HL-60 (cell line): Measurements from ENCODE around the gene SORBS2.

ENCODE experiments used
- GABPA ChIP-seq: IDR thresholded peaks from 2 replicates; pipeline ENCODE4 v1.6.1; 2012; ENCODE audit warnings: low read depth
- POLR2AphosphoS5 ChIP-seq: IDR thresholded peaks from 2 replicates; pipeline ENCODE4 v1.6.1; 2012; ENCODE audit warnings: low read depth
- SPI1 ChIP-seq: IDR thresholded peaks from 2 replicates; pipeline ENCODE4 v1.6.1; 2012; ENCODE audit warnings: low read depth, mild to moderate bottlenecking, borderline replicate concordance
- TF ChIP-seq, protein P1 (sequence below): IDR thresholded peaks from 2 replicates; pipeline ENCODE4 v1.6.1; 2012; ENCODE audit warnings: low read depth; ENCODE audit not compliant: insufficient replicate concordance
- TF ChIP-seq, protein P2 (sequence below): IDR thresholded peaks from one replicate; pipeline ENCODE4 v1.5.1; 2011; ENCODE audit warnings: low read length, control low read depth, inconsistent platforms; ENCODE audit not compliant: insufficient read depth

DNA sequence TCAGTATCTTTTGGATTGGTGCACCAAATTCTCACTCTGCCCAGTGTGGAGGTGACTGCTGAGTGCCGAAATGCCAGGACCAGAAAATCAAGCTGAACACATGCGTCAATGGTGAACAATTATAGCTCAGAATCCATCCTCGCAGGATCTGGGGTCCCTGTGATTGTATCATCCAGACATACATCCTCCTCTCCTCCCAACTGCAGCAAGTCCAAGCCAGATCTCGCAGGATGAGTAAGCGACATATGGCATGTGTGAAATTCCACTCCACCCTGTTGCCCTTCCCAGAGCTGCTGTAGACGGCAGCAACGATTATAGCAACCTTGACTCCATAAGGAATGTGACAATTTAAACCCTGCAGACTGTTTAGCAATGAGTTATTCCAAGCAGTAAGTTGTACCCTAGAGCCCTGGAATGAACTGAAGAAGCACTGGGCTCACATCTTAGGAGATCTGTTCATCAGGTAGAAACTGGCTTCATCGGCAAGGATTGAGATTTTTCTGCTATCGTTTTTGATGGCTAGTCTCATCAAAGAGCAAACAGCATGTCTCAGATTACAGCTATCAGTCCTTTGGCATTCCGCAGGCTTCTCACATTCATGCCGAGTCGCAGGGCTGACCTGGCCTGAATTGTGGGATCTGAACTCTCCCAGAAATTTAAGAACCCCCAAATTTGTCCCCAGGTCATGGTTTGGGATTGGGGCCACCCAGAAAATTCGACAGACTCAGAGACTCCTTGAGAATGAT is 35.5 kb upstream of the SORBS2 start:
- TF ChIP-seq, protein P1, sequence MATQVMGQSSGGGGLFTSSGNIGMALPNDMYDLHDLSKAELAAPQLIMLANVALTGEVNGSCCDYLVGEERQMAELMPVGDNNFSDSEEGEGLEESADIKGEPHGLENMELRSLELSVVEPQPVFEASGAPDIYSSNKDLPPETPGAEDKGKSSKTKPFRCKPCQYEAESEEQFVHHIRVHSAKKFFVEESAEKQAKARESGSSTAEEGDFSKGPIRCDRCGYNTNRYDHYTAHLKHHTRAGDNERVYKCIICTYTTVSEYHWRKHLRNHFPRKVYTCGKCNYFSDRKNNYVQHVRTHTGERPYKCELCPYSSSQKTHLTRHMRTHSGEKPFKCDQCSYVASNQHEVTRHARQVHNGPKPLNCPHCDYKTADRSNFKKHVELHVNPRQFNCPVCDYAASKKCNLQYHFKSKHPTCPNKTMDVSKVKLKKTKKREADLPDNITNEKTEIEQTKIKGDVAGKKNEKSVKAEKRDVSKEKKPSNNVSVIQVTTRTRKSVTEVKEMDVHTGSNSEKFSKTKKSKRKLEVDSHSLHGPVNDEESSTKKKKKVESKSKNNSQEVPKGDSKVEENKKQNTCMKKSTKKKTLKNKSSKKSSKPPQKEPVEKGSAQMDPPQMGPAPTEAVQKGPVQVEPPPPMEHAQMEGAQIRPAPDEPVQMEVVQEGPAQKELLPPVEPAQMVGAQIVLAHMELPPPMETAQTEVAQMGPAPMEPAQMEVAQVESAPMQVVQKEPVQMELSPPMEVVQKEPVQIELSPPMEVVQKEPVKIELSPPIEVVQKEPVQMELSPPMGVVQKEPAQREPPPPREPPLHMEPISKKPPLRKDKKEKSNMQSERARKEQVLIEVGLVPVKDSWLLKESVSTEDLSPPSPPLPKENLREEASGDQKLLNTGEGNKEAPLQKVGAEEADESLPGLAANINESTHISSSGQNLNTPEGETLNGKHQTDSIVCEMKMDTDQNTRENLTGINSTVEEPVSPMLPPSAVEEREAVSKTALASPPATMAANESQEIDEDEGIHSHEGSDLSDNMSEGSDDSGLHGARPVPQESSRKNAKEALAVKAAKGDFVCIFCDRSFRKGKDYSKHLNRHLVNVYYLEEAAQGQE: no peak
- TF ChIP-seq, protein P2, sequence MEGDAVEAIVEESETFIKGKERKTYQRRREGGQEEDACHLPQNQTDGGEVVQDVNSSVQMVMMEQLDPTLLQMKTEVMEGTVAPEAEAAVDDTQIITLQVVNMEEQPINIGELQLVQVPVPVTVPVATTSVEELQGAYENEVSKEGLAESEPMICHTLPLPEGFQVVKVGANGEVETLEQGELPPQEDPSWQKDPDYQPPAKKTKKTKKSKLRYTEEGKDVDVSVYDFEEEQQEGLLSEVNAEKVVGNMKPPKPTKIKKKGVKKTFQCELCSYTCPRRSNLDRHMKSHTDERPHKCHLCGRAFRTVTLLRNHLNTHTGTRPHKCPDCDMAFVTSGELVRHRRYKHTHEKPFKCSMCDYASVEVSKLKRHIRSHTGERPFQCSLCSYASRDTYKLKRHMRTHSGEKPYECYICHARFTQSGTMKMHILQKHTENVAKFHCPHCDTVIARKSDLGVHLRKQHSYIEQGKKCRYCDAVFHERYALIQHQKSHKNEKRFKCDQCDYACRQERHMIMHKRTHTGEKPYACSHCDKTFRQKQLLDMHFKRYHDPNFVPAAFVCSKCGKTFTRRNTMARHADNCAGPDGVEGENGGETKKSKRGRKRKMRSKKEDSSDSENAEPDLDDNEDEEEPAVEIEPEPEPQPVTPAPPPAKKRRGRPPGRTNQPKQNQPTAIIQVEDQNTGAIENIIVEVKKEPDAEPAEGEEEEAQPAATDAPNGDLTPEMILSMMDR: no peak
- TF ChIP-seq POLR2AphosphoS5 (no peak), GABPA (no peak), SPI1 (no peak)
